IPS DF 6.9 (cell line): ENCODE measurements around the gene BCL2L1.

Experiments
- DNase-seq: peaks from one replicate; pipeline ENCODE4 v3.0.0-alpha.2; 2013; ENCODE audit warnings: low read depth, low spot score
- H3K27ac ChIP-seq: one replicate; pipeline ENCODE4 v1.5.1; 2013; ENCODE audit warnings: low read length, control low read depth
- H3K27me3 ChIP-seq: 2 replicates; pipeline ENCODE4 v1.6.1; 2013; ENCODE audit warnings: mild to moderate bottlenecking, low read length; ENCODE audit not compliant: control insufficient read depth, insufficient read depth
- H3K36me3 ChIP-seq: 2 replicates; pipeline ENCODE4 v1.6.1; 2013; ENCODE audit warnings: low read length; ENCODE audit not compliant: control insufficient read depth, insufficient read depth
- H3K4me1 ChIP-seq: 2 replicates; pipeline ENCODE4 v1.6.1; 2013; ENCODE audit warnings: low read length; ENCODE audit not compliant: control insufficient read depth, insufficient read depth
- H3K4me3 ChIP-seq: 2 replicates; pipeline ENCODE4 v1.5.1; 2013; ENCODE audit warnings: mild to moderate bottlenecking, low read length
- H3K9me3 ChIP-seq: 2 replicates; pipeline ENCODE4 v1.6.1; 2013; ENCODE audit warnings: low read length, inconsistent platforms; ENCODE audit not compliant: control insufficient read depth, insufficient read depth
- WGBS: extraction: QIAGEN DNeasy Blood & Tissue Kit; methylation state at CpG from one replicate; pipeline ENCODE4 v1.1.7; 2013; ENCODE audit warnings: mixed read lengths, missing lambda C conversion rate; ENCODE audit not compliant: insufficient read length, insufficient coverage; 5-methylcytosine and 5-hydroxymethylcytosine counted together

Gene BCL2L1

DNA sequence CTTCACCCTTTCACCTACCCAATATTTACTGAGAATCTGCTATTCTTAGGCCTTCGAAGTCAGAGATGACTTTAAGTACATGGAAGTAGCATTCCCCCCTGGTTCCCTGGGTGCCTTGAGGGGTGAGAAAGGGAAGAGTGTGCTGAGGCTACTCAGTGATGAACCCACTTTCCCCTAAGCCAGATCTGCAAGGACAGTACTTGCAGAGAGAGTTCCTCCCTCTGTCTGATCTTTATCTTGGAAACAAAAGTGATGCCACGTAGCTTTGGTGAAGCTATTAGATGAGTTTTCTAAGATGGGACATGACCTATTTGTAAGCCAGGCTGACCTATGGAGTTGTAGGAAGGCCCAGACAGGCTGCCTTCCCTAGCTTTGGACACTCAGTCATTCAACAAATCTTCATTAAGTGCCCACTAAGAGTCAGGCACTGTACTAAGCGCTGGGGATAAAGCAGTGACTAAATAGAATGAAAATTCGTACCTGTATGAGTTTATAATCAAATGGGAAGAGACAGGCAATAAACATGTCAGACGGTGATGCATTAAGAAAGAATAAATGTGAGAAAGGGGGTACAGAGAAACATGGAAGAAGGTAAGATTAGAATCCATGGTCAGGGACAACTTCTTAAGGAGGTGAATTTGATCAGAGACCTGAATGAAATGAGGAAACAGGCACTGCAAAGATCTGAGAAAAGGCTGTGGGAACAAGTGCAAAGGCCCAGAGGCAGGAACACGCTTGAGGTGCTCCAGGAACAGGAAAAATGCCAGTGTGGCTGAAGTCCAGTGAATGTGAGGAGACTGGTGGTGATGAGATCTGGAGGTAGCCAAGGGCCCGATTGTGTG lies 42.2 kb downstream of the BCL2L1 start:
- H3K9me3 ChIP-seq: no peaks in the 10 kb centered on the region
- no peaks in the 10 kb centered on the region; the same call in 1 of the 2 replicates for H3K27me3 ChIP-seq
- H3K4me3 ChIP-seq: no peak overlapping the region
- peaks cover 6% of the 10 kb centered on the region; the same call in 1 of the 2 replicates for H3K4me1 ChIP-seq
- H3K27ac ChIP-seq: no peak overlapping the region
- no peak for DNase-seq
- WGBS: no CpG with 5 or more reads among the region's 7 CpGs
- no peaks in the 10 kb centered on the region for H3K36me3 ChIP-seq

DNA sequence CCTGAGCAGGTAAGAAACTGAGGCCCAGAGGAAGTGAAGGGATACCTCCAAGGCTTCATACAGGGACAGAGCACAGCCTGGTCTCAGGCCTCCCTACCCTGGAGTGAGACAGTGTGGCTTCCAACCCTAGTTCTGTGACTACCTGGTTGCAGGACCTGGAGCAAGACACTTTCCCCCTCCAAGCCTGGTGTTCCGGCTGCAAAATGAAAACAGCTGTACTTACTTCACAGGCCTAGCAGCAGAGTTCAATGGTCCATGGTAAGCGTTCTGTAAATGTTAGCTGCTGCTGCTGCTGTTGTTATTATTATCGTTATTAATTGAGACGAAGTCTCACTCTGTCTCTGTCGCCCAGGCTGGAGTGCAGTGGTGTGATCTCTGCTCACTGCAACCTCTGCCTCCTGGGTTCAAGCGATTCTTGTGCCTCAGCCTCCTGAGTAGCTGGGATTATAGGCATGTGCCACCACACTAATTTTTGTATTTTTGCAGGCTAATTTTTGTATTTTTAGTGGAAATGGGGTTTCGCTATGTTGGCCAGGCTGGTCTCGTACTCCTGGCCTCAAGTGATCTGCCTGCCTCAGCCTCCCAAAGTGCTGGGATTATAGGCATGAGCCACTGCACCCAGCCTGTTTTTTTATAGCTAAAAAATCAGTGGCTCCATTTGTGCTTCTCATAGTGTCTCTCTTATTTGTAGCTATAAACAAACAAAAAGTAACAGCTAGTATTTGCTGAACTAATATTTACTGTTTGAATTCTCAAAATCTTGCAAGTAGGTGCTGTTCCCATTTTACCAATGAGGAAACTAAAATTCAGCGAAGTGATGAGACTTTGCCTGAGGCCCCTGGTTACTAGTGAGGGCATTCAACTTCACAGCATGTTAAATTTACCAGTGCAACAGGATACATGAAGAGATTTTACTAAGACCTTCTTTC lies 43.0 kb downstream of the BCL2L1 start:
- Histone ChIP-seq H3K27ac (no peak overlapping the region), H3K27me3 (no peaks in the 10 kb centered on the region; the same call in 1 of the 2 replicates), H3K36me3 (no peaks in the 10 kb centered on the region), H3K9me3 (no peaks in the 10 kb centered on the region), H3K4me1 (peaks cover 6% of the 10 kb centered on the region), H3K4me3 (no peak overlapping the region)
- no CpG with 5 or more reads among the region's 9 CpGs for WGBS
- DNase-seq: no peak

DNA sequence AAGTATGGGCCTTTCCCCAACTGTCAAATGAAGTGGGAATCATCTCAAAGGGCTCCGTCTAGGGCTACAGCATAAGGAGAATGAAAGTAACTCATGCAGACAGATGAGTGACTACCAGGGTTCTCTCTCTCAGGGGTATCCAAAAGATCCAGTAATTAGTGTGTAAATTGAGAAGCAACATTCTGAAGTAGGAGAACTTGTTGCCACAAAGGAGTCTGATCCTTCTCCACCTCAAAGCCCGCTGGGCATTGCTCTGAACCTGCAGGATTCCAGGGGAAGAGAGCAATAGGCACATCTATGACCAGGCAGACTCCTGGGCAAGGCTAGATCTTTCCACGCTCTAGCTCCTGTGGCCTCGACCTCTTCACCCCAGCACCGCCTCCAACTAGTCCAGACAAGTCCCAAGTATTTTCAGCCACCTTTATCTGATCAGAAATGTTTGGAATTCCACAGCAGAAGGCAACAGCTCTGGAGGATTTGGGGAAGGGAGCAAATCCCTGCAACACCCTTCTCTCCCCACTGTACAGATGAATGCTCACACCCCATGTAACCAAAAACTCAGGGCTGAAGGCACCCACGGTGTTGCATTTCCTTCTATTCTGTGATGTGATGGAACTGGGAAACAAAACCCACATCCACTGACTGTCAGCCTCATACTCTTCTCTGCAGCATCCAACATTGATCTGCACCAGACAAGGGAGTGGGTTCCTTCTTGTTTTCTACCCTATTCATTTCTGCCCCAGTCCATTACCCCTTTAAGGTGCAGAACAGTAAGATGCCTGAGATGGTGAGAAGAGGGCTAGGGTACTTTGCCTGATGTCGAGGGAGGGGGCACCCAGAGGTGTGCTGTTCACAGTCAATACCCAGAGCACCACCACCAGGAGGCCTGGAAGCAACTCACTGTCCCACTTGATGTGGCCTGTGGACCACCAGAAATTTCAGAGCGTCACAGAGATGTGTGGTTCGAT lies 44.0 kb downstream of the BCL2L1 start:
- Histone ChIP-seq H3K27me3 (no peaks in the 10 kb centered on the region; the same call in 1 of the 2 replicates), H3K36me3 (no peaks in the 10 kb centered on the region), H3K27ac (no peak overlapping the region), H3K9me3 (no peaks in the 10 kb centered on the region), H3K4me1 (peaks cover 6% of the 10 kb centered on the region), H3K4me3 (no peak overlapping the region)
- WGBS: no CpG with 5 or more reads among the region's 9 CpGs
- no peak for DNase-seq

DNA sequence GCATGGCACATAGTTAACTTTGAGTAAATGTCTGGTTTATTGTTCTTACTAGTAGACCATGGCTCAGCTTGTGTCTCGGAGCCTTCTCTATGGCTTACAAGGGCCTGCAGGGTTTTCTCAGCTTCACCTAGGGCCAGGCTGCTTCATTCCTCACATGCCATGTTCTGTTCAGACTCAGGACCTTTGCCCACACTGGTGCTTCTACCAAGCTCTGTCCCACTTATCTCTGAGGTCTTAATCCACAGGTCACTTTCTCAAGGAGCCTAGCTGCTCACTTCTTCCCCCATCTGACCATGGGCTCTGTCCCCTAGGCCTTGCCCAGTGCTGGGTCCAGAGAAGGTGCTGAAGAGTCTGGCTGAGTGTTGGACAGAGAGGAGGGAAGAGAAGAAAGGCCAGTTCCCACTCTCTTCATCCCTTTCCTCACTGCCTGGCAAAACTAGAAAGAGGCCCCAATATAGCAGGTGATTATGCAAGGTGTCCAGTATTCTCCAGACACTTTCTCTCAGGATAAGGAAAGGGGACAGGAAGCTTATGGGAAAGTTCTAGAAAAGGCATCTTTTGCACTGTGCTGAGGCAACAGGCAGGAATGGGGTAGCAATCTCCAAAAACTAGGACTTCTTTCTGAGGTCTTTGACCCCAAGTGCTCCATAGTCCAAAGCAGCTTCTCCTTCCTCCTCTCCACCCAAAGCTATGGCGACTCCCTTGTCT lies 45.0 kb downstream of the BCL2L1 start:
- no CpG with 5 or more reads among the region's 2 CpGs for WGBS
- Histone ChIP-seq H3K9me3 (no peaks in the 10 kb centered on the region), H3K27me3 (no peaks in the 10 kb centered on the region; the same call in 1 of the 2 replicates), H3K4me1 (peaks cover 6% of the 10 kb centered on the region), H3K4me3 (no peak overlapping the region), H3K27ac (no peak overlapping the region), H3K36me3 (no peaks in the 10 kb centered on the region)
- no peak for DNase-seq

DNA sequence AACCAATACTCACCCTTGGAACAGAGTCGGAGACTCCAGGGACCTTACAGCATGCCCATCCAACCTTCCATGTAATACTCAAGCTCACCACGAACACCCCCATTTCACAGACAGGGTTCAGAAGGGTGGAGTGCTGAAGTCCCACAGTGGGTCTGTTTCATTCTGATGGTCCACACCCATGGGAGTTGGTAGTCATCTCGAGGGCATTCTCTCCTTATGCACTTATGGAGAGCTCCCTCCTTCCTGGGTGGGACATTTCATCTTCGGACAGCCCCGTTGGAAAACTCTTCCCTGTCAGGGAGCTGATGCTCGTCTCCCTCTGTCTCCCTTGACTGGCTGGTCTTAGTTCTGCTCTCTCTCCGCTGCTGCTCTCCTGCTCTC lies 46.1 kb downstream of the BCL2L1 start:
- no peak for DNase-seq
- H3K36me3 ChIP-seq: no peaks in the 10 kb centered on the region
- H3K27ac ChIP-seq: no peak overlapping the region
- WGBS: no CpG with 5 or more reads among the region's 7 CpGs
- no peak overlapping the region for H3K4me3 ChIP-seq
- no peaks in the 10 kb centered on the region for H3K9me3 ChIP-seq
- H3K4me1 ChIP-seq: peaks cover 6% of the 10 kb centered on the region
- no peaks in the 10 kb centered on the region; the same call in 1 of the 2 replicates for H3K27me3 ChIP-seq

DNA sequence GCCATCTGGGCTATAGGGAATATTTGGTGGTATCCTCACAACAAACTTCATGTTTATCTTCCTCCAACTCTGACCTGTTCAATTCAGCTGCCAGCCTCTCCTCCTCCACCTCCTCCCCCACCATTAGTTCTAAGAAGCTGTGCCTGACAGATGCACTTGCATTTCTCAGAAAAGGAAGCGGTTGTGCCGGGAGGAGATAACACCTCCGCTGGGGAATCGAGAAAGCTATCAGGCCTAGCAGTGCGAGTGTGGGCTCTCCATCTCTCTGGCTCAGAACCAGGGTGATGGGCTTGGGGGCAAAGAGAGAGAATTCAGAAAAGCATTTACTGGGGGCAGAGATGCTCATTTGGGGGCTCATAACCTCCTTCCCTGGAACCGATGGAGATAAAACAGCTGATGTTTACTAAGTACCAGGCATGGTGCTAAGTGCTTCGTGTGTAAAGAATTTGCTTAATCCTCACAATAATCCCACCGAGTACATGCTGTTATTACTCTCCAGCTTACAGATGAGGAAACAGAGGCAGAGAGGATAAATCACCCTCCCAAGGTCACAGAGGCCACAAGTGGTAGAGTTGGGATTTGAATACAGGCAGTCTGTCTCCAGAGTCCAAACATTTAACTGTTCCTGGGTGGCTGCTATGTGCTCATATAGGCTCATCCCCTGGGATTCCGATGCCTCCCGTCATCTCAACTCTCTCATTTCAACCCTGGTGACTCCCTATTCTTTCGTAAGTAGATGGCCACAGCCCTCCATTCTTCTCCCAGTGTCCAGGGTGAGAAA lies 46.6 kb downstream of the BCL2L1 start:
- Histone ChIP-seq H3K4me1 (peaks cover 6% of the 10 kb centered on the region), H3K27ac (no peak overlapping the region), H3K27me3 (no peaks in the 10 kb centered on the region; the same call in 1 of the 2 replicates), H3K9me3 (no peaks in the 10 kb centered on the region), H3K4me3 (no peak overlapping the region), H3K36me3 (no peaks in the 10 kb centered on the region)
- no CpG with 5 or more reads among the region's 11 CpGs for WGBS
- DNase-seq: no peak

DNA sequence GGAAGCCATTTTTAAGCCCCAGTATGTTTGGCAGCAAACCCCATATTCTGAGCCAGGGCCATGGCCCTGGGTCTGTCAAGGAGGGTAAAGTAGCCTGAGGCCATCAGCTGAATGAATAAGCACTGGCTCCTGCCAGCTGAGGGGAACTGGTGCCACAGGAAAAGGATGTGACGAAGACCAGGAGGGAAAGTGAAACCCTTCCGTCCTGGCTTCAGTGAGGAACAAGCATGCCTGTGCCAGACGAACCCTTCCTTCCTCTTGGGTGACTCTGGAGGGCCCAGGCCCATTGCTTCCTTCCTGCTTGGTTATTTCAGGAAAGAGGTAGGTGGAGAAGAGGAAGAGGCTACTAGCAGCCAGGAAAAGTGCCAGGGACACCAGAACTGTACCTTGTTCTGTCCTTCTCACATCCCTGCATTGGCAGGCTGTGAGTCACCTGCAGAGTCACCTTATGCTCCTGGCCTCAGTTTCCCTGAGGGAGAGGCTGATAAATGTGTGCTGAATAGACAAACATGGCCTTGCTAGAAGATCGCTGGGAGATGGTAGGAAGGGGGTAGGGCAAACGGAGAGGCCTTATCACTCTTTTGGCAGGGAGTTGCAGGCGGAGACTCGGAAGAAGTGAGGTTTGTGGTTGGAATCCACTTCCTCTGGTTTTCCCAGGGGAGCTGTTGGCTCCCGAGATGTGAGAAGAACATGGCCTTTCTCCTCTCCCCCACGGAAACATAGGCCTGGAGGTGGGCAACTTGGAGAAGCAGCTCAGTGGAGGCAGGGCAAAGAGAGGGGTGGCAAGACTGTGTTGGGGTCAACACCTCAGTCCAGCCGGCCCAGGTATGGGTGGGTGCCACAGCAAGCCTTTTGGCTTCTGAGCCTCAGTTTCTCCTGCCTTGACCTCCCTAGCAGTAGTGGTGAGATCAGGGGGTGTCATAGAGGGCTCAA lies 47.5 kb downstream of the BCL2L1 start:
- no peaks in the 10 kb centered on the region for H3K36me3 ChIP-seq
- H3K4me1 ChIP-seq: peaks cover 6% of the 10 kb centered on the region
- H3K9me3 ChIP-seq: no peaks in the 10 kb centered on the region
- WGBS: no CpG with 5 or more reads among the region's 10 CpGs
- no peaks in the 10 kb centered on the region; the same call in 1 of the 2 replicates for H3K27me3 ChIP-seq
- H3K4me3 ChIP-seq: no peak overlapping the region
- no peak for DNase-seq
- no peak overlapping the region for H3K27ac ChIP-seq

DNA sequence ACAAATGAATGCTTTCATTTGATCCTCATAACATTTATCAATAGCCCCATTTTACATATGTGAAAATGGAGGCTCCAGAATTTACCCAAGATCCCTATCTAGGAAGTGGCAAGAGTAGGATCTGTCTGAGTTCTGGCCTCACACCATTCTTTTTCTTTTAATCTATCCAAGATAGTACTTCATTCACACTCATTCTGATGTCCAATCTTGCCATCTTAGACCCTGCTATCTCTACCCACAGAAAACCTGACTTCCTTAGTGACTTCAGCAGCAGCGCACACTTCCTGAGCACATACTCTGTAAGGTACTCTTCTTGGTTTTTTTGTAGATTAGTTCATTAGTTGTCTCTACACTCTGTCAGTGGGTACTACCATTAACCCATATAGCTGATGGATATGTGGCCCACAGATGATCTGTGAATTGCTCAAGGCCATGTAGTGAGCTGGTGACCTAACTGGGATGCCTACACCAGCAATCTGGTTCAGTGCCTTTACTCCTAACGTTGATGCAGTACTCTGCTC lies 48.7 kb downstream of the BCL2L1 start:
- Histone ChIP-seq H3K4me3 (no peak overlapping the region), H3K9me3 (no peaks in the 10 kb centered on the region), H3K4me1 (peaks cover 5% of the 10 kb centered on the region), H3K27me3 (no peaks in the 10 kb centered on the region; the same call in 1 of the 2 replicates), H3K36me3 (no peaks in the 10 kb centered on the region), H3K27ac (no peak overlapping the region)
- no CpG with 5 or more reads among the region's 2 CpGs for WGBS
- no peak for DNase-seq
